ENCODE results near the gene RAPGEF6.

RAPGEF6 gene

GRCh38 chr5:131396015-131396414 lies 239.0 kb downstream of the RAPGEF6 start:
- TF ChIP-seq CTCF (IDR thresholded peaks at IDR 0.05; ENCODE audit: low read depth, low read length), result no peak
- no peak overlapping the region for H3K4me3 ChIP-seq (ENCODE audit: low read depth, low read length)

- H3K4me3 ChIP-seq (ENCODE audit: low read depth, low read length), result no peak overlapping the region
- TF ChIP-seq CTCF (IDR thresholded peaks at IDR 0.05; ENCODE audit: low read depth, low read length), result no peak
Observed at GRCh38 chr5:131394128-131394527, 240.9 kb downstream of the RAPGEF6 start.

- no peak overlapping the region for H3K4me3 ChIP-seq (ENCODE audit: low read depth, low read length)
- no peak for TF ChIP-seq CTCF (IDR thresholded peaks at IDR 0.05; ENCODE audit: low read depth, low read length)
Observed at GRCh38 chr5:131393498-131393968, 241.5 kb downstream of the RAPGEF6 start.

GRCh38 chr5:131392466-131393095 lies 242.4 kb downstream of the RAPGEF6 start:
- no peak overlapping the region for H3K4me3 ChIP-seq (ENCODE audit: low read depth, low read length)
- no peak for TF ChIP-seq CTCF (IDR thresholded peaks at IDR 0.05; ENCODE audit: low read depth, low read length)

GRCh38 chr5:131389869-131390265 lies 245.2 kb downstream of the RAPGEF6 start:
- no peak for TF ChIP-seq CTCF (IDR thresholded peaks at IDR 0.05; ENCODE audit: low read depth, low read length)
- no peak overlapping the region for H3K4me3 ChIP-seq (ENCODE audit: low read depth, low read length)

GRCh38 chr5:131389096-131389868 lies 245.7 kb downstream of the RAPGEF6 start:
- TF ChIP-seq CTCF (IDR thresholded peaks at IDR 0.05; ENCODE audit: low read depth, low read length), result no peak
- H3K4me3 ChIP-seq (ENCODE audit: low read depth, low read length), result no peak overlapping the region

GRCh38 chr5:131387255-131387654 lies 247.8 kb downstream of the RAPGEF6 start:
- H3K4me3 ChIP-seq (ENCODE audit: low read depth, low read length), result no peak overlapping the region
- TF ChIP-seq CTCF (IDR thresholded peaks at IDR 0.05; ENCODE audit: low read depth, low read length), result no peak

All from WI38 (cell line).